ENCODE results near the gene SLC25A51.
A peak's percentile ranks its signal among the peaks of the same experiment; 100 is the strongest.
"Not testable (repeated sequence)": the region's sequence is repeated elsewhere in the genome, so short reads cannot be mapped to it uniquely, and the experiment has no call there.

SLC25A51 gene

GRCh38 chr9:37908283-37908682 is 4.4 kb upstream of the SLC25A51 start:
- Histone ChIP-seq H3K4me1 (ENCODE audit: control insufficient read depth, insufficient read depth, low read length) (peaks cover 12% of the 10 kb centered on the region), H3K4me3 (ENCODE audit: low read length) (no peak overlapping the region), H3K27me3 (ENCODE audit: control insufficient read depth, insufficient read depth, low read length) (no peaks in the 10 kb centered on the region)

GRCh38 chr9:37906312-37907239 is 2.6 kb upstream of the SLC25A51 start:
- H3K36me3 ChIP-seq (ENCODE audit: insufficient read depth, low read length), result no peaks in the 10 kb centered on the region
- no peak overlapping the region for H3K4me3 ChIP-seq (ENCODE audit: low read length)
- no peaks in the 10 kb centered on the region for H3K9me3 ChIP-seq (replicated peaks; ENCODE audit: low read length)
- H3K4me1 ChIP-seq (ENCODE audit: control insufficient read depth, insufficient read depth, low read length), result peaks cover 26% of the 10 kb centered on the region
- H3K4me2 ChIP-seq (ENCODE audit: low read length), result no peak overlapping the region
- H3K27me3 ChIP-seq (ENCODE audit: control insufficient read depth, insufficient read depth, low read length), result no peaks in the 10 kb centered on the region
- no peak overlapping the region for H3K9ac ChIP-seq (ENCODE audit: low read depth, low read length)

More at GRCh38 chr9:37908283-37908682, 4.4 kb upstream of the SLC25A51 start:
- H3K9me3 ChIP-seq (replicated peaks; ENCODE audit: low read length), result no peaks in the 10 kb centered on the region
- no peak overlapping the region for H3K4me2 ChIP-seq (ENCODE audit: low read length)
- H3K36me3 ChIP-seq (ENCODE audit: insufficient read depth, low read length), result no peaks in the 10 kb centered on the region
- no peak overlapping the region for H3K9ac ChIP-seq (ENCODE audit: low read depth, low read length)

- peaks cover 26% of the 10 kb centered on the region for H3K4me1 ChIP-seq (ENCODE audit: control insufficient read depth, insufficient read depth, low read length)
- H3K27me3 ChIP-seq (ENCODE audit: control insufficient read depth, insufficient read depth, low read length), result no peaks in the 10 kb centered on the region
- no peak overlapping the region for H3K4me2 ChIP-seq (ENCODE audit: low read length)
Observed at GRCh38 chr9:37905776-37906175, 1.8 kb upstream of the SLC25A51 start.

GRCh38 chr9:37905131-37905505 is 1.2 kb upstream of the SLC25A51 start:
- Histone ChIP-seq H3K4me1 (ENCODE audit: control insufficient read depth, insufficient read depth, low read length) (peaks cover 26% of the 10 kb centered on the region), H3K9ac (ENCODE audit: low read depth, low read length) (peak overlapping the region; percentile 89), H3K9me3 (replicated peaks; ENCODE audit: low read length) (no peaks in the 10 kb centered on the region), H3K36me3 (ENCODE audit: insufficient read depth, low read length) (no peaks in the 10 kb centered on the region), H3K27me3 (ENCODE audit: control insufficient read depth, insufficient read depth, low read length) (no peaks in the 10 kb centered on the region), H3K4me2 (ENCODE audit: low read length) (peak overlapping the region; percentile 82), H3K4me3 (ENCODE audit: low read length) (peak overlapping the region; percentile 85)

More at GRCh38 chr9:37905776-37906175, 1.8 kb upstream of the SLC25A51 start:
- Histone ChIP-seq H3K9ac (ENCODE audit: low read depth, low read length) (no peak overlapping the region), H3K36me3 (ENCODE audit: insufficient read depth, low read length) (no peaks in the 10 kb centered on the region), H3K9me3 (replicated peaks; ENCODE audit: low read length) (no peaks in the 10 kb centered on the region), H3K4me3 (ENCODE audit: low read length) (no peak overlapping the region)

GRCh38 chr9:37904445-37905130 is 661 bp upstream of the SLC25A51 start:
- H3K36me3 ChIP-seq (ENCODE audit: insufficient read depth, low read length), result no peaks in the 10 kb centered on the region
- H3K4me1 ChIP-seq (ENCODE audit: control insufficient read depth, insufficient read depth, low read length), result peaks cover 26% of the 10 kb centered on the region
- H3K9me3 ChIP-seq (replicated peaks; ENCODE audit: low read length), result no peaks in the 10 kb centered on the region

GRCh38 chr9:37902796-37903646 is 906 bp downstream of the SLC25A51 start:
- peak overlapping the region; percentile 85 for H3K4me3 ChIP-seq (ENCODE audit: low read length)
- no peaks in the 10 kb centered on the region for H3K27me3 ChIP-seq (ENCODE audit: control insufficient read depth, insufficient read depth, low read length)

More at GRCh38 chr9:37904445-37905130, 661 bp upstream of the SLC25A51 start:
- peak overlapping the region; percentile 85 for H3K4me3 ChIP-seq (ENCODE audit: low read length)
- H3K4me2 ChIP-seq (ENCODE audit: low read length), result peak overlapping the region; percentile 82
- no peaks in the 10 kb centered on the region for H3K27me3 ChIP-seq (ENCODE audit: control insufficient read depth, insufficient read depth, low read length)
- peak overlapping the region; percentile 89 for H3K9ac ChIP-seq (ENCODE audit: low read depth, low read length)

GRCh38 chr9:37902131-37902530 is 1.8 kb downstream of the SLC25A51 start:
- Histone ChIP-seq H3K36me3 (ENCODE audit: insufficient read depth, low read length) (peaks cover 10% of the 10 kb centered on the region), H3K4me2 (ENCODE audit: low read length) (peak overlapping the region; percentile 82), H3K9ac (ENCODE audit: low read depth, low read length) (peak overlapping the region; percentile 89), H3K4me3 (ENCODE audit: low read length) (peak overlapping the region; percentile 85), H3K9me3 (replicated peaks; ENCODE audit: low read length) (no peaks in the 10 kb centered on the region), H3K4me1 (ENCODE audit: control insufficient read depth, insufficient read depth, low read length) (peaks cover 28% of the 10 kb centered on the region), H3K27me3 (ENCODE audit: control insufficient read depth, insufficient read depth, low read length) (no peaks in the 10 kb centered on the region)

More at GRCh38 chr9:37902796-37903646, 906 bp downstream of the SLC25A51 start:
- H3K4me2 ChIP-seq (ENCODE audit: low read length), result peak overlapping the region; percentile 82
- H3K4me1 ChIP-seq (ENCODE audit: control insufficient read depth, insufficient read depth, low read length), result peaks cover 28% of the 10 kb centered on the region
- H3K9ac ChIP-seq (ENCODE audit: low read depth, low read length), result peak overlapping the region; percentile 89
- H3K9me3 ChIP-seq (replicated peaks; ENCODE audit: low read length), result no peaks in the 10 kb centered on the region
- peaks cover 5% of the 10 kb centered on the region for H3K36me3 ChIP-seq (ENCODE audit: insufficient read depth, low read length)

- H3K27me3 ChIP-seq (ENCODE audit: control insufficient read depth, insufficient read depth, low read length), result no peaks in the 10 kb centered on the region
- H3K4me2 ChIP-seq (ENCODE audit: low read length), result peak overlapping the region; percentile 33
- peaks cover 31% of the 10 kb centered on the region for H3K36me3 ChIP-seq (ENCODE audit: insufficient read depth, low read length)
- H3K9me3 ChIP-seq (replicated peaks; ENCODE audit: low read length), result no peaks in the 10 kb centered on the region
- no peak overlapping the region for H3K4me3 ChIP-seq (ENCODE audit: low read length)
- H3K4me1 ChIP-seq (ENCODE audit: control insufficient read depth, insufficient read depth, low read length), result peaks cover 21% of the 10 kb centered on the region
- no peak overlapping the region for H3K9ac ChIP-seq (ENCODE audit: low read depth, low read length)
Observed at GRCh38 chr9:37899041-37899440, 4.9 kb downstream of the SLC25A51 start.

- Histone ChIP-seq H3K36me3 (ENCODE audit: insufficient read depth, low read length) (peaks cover 40% of the 10 kb centered on the region), H3K9me3 (replicated peaks; ENCODE audit: low read length) (no peaks in the 10 kb centered on the region), H3K4me2 (ENCODE audit: low read length) (no peak overlapping the region), H3K27me3 (ENCODE audit: control insufficient read depth, insufficient read depth, low read length) (no peaks in the 10 kb centered on the region), H3K9ac (ENCODE audit: low read depth, low read length) (no peak overlapping the region), H3K4me1 (ENCODE audit: control insufficient read depth, insufficient read depth, low read length) (peaks cover 16% of the 10 kb centered on the region), H3K4me3 (ENCODE audit: low read length) (no peak overlapping the region)
Observed at GRCh38 chr9:37897665-37898064, 6.3 kb downstream of the SLC25A51 start.

GRCh38 chr9:37892063-37892462 is 11.9 kb downstream of the SLC25A51 start:
- no peak overlapping the region for H3K4me3 ChIP-seq (ENCODE audit: low read length)
- H3K9ac ChIP-seq (ENCODE audit: low read depth, low read length), result no peak overlapping the region
- H3K4me2 ChIP-seq (ENCODE audit: low read length), result no peak overlapping the region
- H3K27me3 ChIP-seq (ENCODE audit: control insufficient read depth, insufficient read depth, low read length), result no peaks in the 10 kb centered on the region
- peaks cover 35% of the 10 kb centered on the region for H3K36me3 ChIP-seq (ENCODE audit: insufficient read depth, low read length)
- no peaks in the 10 kb centered on the region for H3K4me1 ChIP-seq (ENCODE audit: control insufficient read depth, insufficient read depth, low read length)
- H3K9me3 ChIP-seq (replicated peaks; ENCODE audit: low read length), result no peaks in the 10 kb centered on the region

GRCh38 chr9:37891042-37891441 is 12.9 kb downstream of the SLC25A51 start:
- not testable (repeated sequence) for H3K27me3 ChIP-seq (ENCODE audit: control insufficient read depth, insufficient read depth, low read length); H3K4me2 ChIP-seq (ENCODE audit: low read length); H3K4me1 ChIP-seq (ENCODE audit: control insufficient read depth, insufficient read depth, low read length); H3K9ac ChIP-seq (ENCODE audit: low read depth, low read length); H3K4me3 ChIP-seq (ENCODE audit: low read length); H3K9me3 ChIP-seq (replicated peaks; ENCODE audit: low read length)
- H3K36me3 ChIP-seq (ENCODE audit: insufficient read depth, low read length), result peaks cover 32% of the 10 kb centered on the region
